Activated T-cell treated with anti-CD3 and anti-CD28 coated beads for 4 hours (primary cell): ENCODE measurements around the gene ABHD14A.
A peak's percentile ranks its signal among the peaks of the same experiment; 100 is the strongest.
"Not testable (repeated sequence)": the region's sequence is repeated elsewhere in the genome, so short reads cannot be mapped to it uniquely, and the experiment has no call there.

Experiments
- DNase-seq: peaks from one replicate; pipeline ENCODE4 v3.0.0-alpha.2; 2020

ABHD14A gene

GRCh38 chr3:51974963-51975851 lies at the start of gene ABHD14A:
Gene ABHD14A, plus strand, starts transcription at chr3:51975064. Its CDS starts 72 bp downstream, at chr3:51975136.
- peak; percentile 48 for DNase-seq

- DNase-seq = no peak
Measured at GRCh38 chr3:51927061-51927977, 47.5 kb upstream of the ABHD14A start.

GRCh38 chr3:51928438-51928837 lies 46.4 kb upstream of the ABHD14A start:
- DNase-seq = no peak

GRCh38 chr3:51928981-51929380 lies 45.9 kb upstream of the ABHD14A start:
- not testable (repeated sequence) for DNase-seq

GRCh38 chr3:51929420-51930003 lies 45.4 kb upstream of the ABHD14A start:
- DNase-seq = no peak

- no peak for DNase-seq
Measured at GRCh38 chr3:51930439-51930838, 44.4 kb upstream of the ABHD14A start.

- DNase-seq = no peak
Measured at GRCh38 chr3:51931756-51932155, 43.1 kb upstream of the ABHD14A start.

GRCh38 chr3:51932471-51933370 lies 42.1 kb upstream of the ABHD14A start:
- DNase-seq = no peak

GRCh38 chr3:51933471-51934138 lies 41.3 kb upstream of the ABHD14A start:
- DNase-seq = no peak

GRCh38 chr3:51934139-51934850 lies 40.6 kb upstream of the ABHD14A start:
- DNase-seq = no peak

- no peak for DNase-seq
Measured at GRCh38 chr3:51934991-51935885, 39.6 kb upstream of the ABHD14A start.

- no peak for DNase-seq
Measured at GRCh38 chr3:51935886-51936755, 38.7 kb upstream of the ABHD14A start.

- no peak for DNase-seq
Measured at GRCh38 chr3:51937014-51937413, 37.9 kb upstream of the ABHD14A start.

- no peak for DNase-seq
Measured at GRCh38 chr3:51937611-51938450, 37.0 kb upstream of the ABHD14A start.

GRCh38 chr3:51938780-51939425 lies 36.0 kb upstream of the ABHD14A start:
- no peak for DNase-seq

GRCh38 chr3:51940648-51941462 lies 34.0 kb upstream of the ABHD14A start:
- no peak for DNase-seq
